HEK293 (cell line): Measurements from ENCODE around the gene ATP5F1A.

Experiments
- CTCF ChIA-PET: fragments of 350-600 bp; formaldehyde crosslinking; extraction: SDS; loops from one replicate; lab custom pipeline; 2021; ENCODE audit warnings: antibody characterized with exemption; lab: Yijun Ruan, JAX
- POLR2A ChIA-PET: fragments of 300-600 bp; formaldehyde crosslinking; extraction: SDS; loops from one replicate; lab custom pipeline; 2020; ENCODE audit warnings: antibody characterized with exemption, inconsistent platforms; lab: Yijun Ruan, JAX
- H3K27ac ChIP-seq: fragments of 200-500 bp; sonication (Bioruptor generic); 2 replicates; pipeline ENCODE4 v1.5.1; 2014; ENCODE audit warnings: low read depth, low read length, control low read depth, inconsistent platforms; ENCODE audit errors: extremely low read depth
- H3K36me3 ChIP-seq, 2 experiments: fragments of 200-500 bp in 1 of 2; sonication (Bioruptor generic) in 1 of 2; 1 replicate in 1 of 2; 2 replicates in 1 of 2; pipeline ENCODE4 v1.5.1; 2014 to 2017; ENCODE audit warnings: inconsistent platforms in 2 of 2, low read length in 2 of 2; ENCODE audit not compliant: control insufficient read depth in 2 of 2, insufficient read depth in 1 of 2
- H3K4me1 ChIP-seq: fragments of 200-500 bp; sonication (Bioruptor generic); 2 replicates; pipeline ENCODE4 v1.5.1; 2014; ENCODE audit warnings: mild to moderate bottlenecking, low read length, inconsistent platforms; ENCODE audit not compliant: control insufficient read depth, insufficient read depth
- H3K4me3 ChIP-seq: 2 replicates; pipeline ENCODE4 v1.5.1; 2011; ENCODE audit warnings: low read depth, mild to moderate bottlenecking, control low read depth, low read length, moderate library complexity
- H3K9me3 ChIP-seq: fragments of 200-500 bp; sonication (Bioruptor generic); 2 replicates; pipeline ENCODE4 v1.5.1; 2014; ENCODE audit warnings: low read depth, low read length, inconsistent platforms; ENCODE audit not compliant: control insufficient read depth, insufficient read depth
- EGR2 ChIP-seq: fragments of 450-650 bp; formaldehyde crosslinking; IDR thresholded peaks from 2 replicates; pipeline ENCODE4 v1.5.1; 2016; ENCODE audit warnings: low read depth, missing biosample characterization, missing genetic modification characterization
- GLIS1 ChIP-seq: fragments of 450-650 bp; formaldehyde crosslinking; IDR thresholded peaks from 2 replicates; pipeline ENCODE4 v1.5.1; 2016; ENCODE audit warnings: missing biosample characterization, missing genetic modification characterization
- KLF16 ChIP-seq: fragments of 450-650 bp; formaldehyde crosslinking; IDR thresholded peaks from 2 replicates; pipeline ENCODE4 v1.5.1; 2017; ENCODE audit warnings: missing biosample characterization, missing genetic modification characterization
- KLF8 ChIP-seq: fragments of 450-650 bp; formaldehyde crosslinking; IDR thresholded peaks from 2 replicates; pipeline ENCODE4 v1.5.1; 2016; ENCODE audit warnings: missing biosample characterization, missing genetic modification characterization
- KLF9 ChIP-seq: fragments of 450-650 bp; formaldehyde crosslinking; IDR thresholded peaks from 2 replicates; pipeline ENCODE4 v1.5.1; 2016; ENCODE audit warnings: missing biosample characterization, missing genetic modification characterization, low read depth
- YY2 ChIP-seq: fragments of 450-650 bp; formaldehyde crosslinking; IDR thresholded peaks from 2 replicates; pipeline ENCODE4 v1.5.1; 2016; ENCODE audit warnings: missing biosample characterization, missing genetic modification characterization
- ZBTB17 ChIP-seq: fragments of 450-650 bp; formaldehyde crosslinking; IDR thresholded peaks from 2 replicates; pipeline ENCODE4 v1.5.1; 2016; ENCODE audit warnings: missing biosample characterization, missing genetic modification characterization
- ZBTB20 ChIP-seq: fragments of 450-650 bp; formaldehyde crosslinking; IDR thresholded peaks from 2 replicates; pipeline ENCODE4 v1.5.1; 2016; ENCODE audit warnings: missing biosample characterization, missing genetic modification characterization
- ZFHX2 ChIP-seq: fragments of 450-650 bp; formaldehyde crosslinking; conservative IDR thresholded peaks from 2 replicates; pipeline ENCODE4 v1.5.1; 2016; ENCODE audit warnings: missing biosample characterization, missing genetic modification characterization
- ZNF121 ChIP-seq: fragments of 450-650 bp; formaldehyde crosslinking; IDR thresholded peaks from 2 replicates; pipeline ENCODE4 v1.5.1; 2016; ENCODE audit warnings: missing biosample characterization, missing genetic modification characterization
- ZNF140 ChIP-seq: fragments of 450-650 bp; formaldehyde crosslinking; IDR thresholded peaks from 2 replicates; pipeline ENCODE4 v1.5.1; 2016; ENCODE audit warnings: missing biosample characterization, missing genetic modification characterization
- ZNF146 ChIP-seq: fragments of 450-650 bp; formaldehyde crosslinking; IDR thresholded peaks from 2 replicates; pipeline ENCODE4 v1.5.1; 2016; ENCODE audit warnings: missing biosample characterization, missing genetic modification characterization
- ZNF16 ChIP-seq: fragments of 450-650 bp; formaldehyde crosslinking; IDR thresholded peaks from 2 replicates; pipeline ENCODE4 v1.5.1; 2016; ENCODE audit warnings: low read depth, missing biosample characterization, missing genetic modification characterization
- ZNF202 ChIP-seq: fragments of 450-650 bp; formaldehyde crosslinking; IDR thresholded peaks from 2 replicates; pipeline ENCODE4 v1.5.1; 2016; ENCODE audit warnings: missing biosample characterization, missing genetic modification characterization, borderline replicate concordance
- ZNF214 ChIP-seq: fragments of 450-650 bp; formaldehyde crosslinking; IDR thresholded peaks from 2 replicates; pipeline ENCODE4 v1.5.1; 2017; ENCODE audit warnings: missing biosample characterization, mild to moderate bottlenecking, missing genetic modification characterization, borderline replicate concordance
- ZNF280D ChIP-seq: fragments of 450-650 bp; formaldehyde crosslinking; IDR thresholded peaks from 2 replicates; pipeline ENCODE4 v1.5.1; 2016; ENCODE audit warnings: missing biosample characterization, missing genetic modification characterization
- ZNF335 ChIP-seq: fragments of 450-650 bp; formaldehyde crosslinking; conservative IDR thresholded peaks from 2 replicates; pipeline ENCODE4 v1.5.1; 2016; ENCODE audit warnings: missing biosample characterization, missing genetic modification characterization
- ZNF354C ChIP-seq: fragments of 450-650 bp; formaldehyde crosslinking; IDR thresholded peaks from 2 replicates; pipeline ENCODE4 v1.5.1; 2016; ENCODE audit warnings: missing biosample characterization, missing genetic modification characterization, low read depth, borderline replicate concordance
- ZNF391 ChIP-seq: fragments of 450-650 bp; formaldehyde crosslinking; IDR thresholded peaks from 2 replicates; pipeline ENCODE4 v1.5.1; 2016; ENCODE audit warnings: low read depth, missing biosample characterization, missing genetic modification characterization, borderline replicate concordance
- ZNF394 ChIP-seq: fragments of 450-650 bp; formaldehyde crosslinking; IDR thresholded peaks from 2 replicates; pipeline ENCODE4 v1.5.1; 2016; ENCODE audit warnings: missing biosample characterization, missing genetic modification characterization, mild to moderate bottlenecking, moderate library complexity, borderline replicate concordance
- TF ChIP-seq, protein P1 (sequence below): fragments of 450-650 bp; formaldehyde crosslinking; IDR thresholded peaks from 2 replicates; pipeline ENCODE4 v1.5.1; 2016; ENCODE audit warnings: missing biosample characterization, missing genetic modification characterization

The ATP5F1A gene

DNA sequence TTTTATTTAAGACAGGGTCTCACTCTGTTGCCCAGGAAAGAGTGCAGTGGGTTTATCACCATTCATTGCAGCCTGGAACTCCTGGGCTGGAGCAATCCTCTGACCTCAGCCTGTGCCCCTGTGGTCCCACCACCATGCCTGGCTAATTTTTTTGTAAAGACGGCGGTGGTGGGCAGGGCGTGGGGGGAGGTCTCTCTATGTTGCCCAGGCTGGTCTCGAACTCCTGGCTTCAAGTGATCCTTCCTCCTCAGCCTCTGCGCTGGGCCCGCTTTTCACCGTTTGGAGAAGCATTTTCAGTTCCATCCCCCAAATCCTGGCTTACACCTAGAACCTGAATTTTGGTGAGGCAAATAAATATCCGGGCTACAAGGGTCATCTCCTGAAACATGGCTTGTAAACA, 1.4 kb upstream of the ATP5F1A start:
- TF ChIP-seq ZNF121 (tag by site-specific recombination) (peak; percentile 34; the same call in 1 of the 2 replicates), ZNF335 (tag by site-specific recombination) (no peak)
- TF ChIP-seq, protein P1, sequence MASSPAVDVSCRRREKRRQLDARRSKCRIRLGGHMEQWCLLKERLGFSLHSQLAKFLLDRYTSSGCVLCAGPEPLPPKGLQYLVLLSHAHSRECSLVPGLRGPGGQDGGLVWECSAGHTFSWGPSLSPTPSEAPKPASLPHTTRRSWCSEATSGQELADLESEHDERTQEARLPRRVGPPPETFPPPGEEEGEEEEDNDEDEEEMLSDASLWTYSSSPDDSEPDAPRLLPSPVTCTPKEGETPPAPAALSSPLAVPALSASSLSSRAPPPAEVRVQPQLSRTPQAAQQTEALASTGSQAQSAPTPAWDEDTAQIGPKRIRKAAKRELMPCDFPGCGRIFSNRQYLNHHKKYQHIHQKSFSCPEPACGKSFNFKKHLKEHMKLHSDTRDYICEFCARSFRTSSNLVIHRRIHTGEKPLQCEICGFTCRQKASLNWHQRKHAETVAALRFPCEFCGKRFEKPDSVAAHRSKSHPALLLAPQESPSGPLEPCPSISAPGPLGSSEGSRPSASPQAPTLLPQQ, result no peak
- POLR2A ChIA-PET, result interaction anchor here (0.6 kb wide), 1 partner anchor 362 kb away, joined by 3 read pairs; no protein-coding TSS in a partner anchor
- Histone ChIP-seq H3K4me1 (peaks cover 7% of the 10 kb centered on the region; the same call in 1 of the 2 replicates), H3K36me3 (peaks cover 7 to 15% of the 10 kb centered on the region in 2 experiments), H3K4me3 (no peak overlapping the region), H3K27ac (no peak overlapping the region), H3K9me3 (no peaks in the 10 kb centered on the region)
- CTCF ChIA-PET, result no interaction called here

- ChIA-PET POLR2A (interaction anchor here (0.5 to 1.3 kb wide), 6 partner anchors 14 to 363 kb away, joined by 3 to 7 read pairs (median 4); no protein-coding TSS in a partner anchor), CTCF (interaction anchor here (0.7 to 1.2 kb wide), 2 partner anchors 25 to 554 kb away, joined by 3 to 5 read pairs; no protein-coding TSS in a partner anchor)
- Histone ChIP-seq H3K27ac (peak overlapping the region; percentile 88), H3K9me3 (no peaks in the 10 kb centered on the region), H3K36me3 (peaks cover 15 to 23% of the 10 kb centered on the region in 2 experiments), H3K4me3 (peak overlapping the region; percentile 99), H3K4me1 (peaks cover 7% of the 10 kb centered on the region; the same call in 1 of the 2 replicates)
- TF ChIP-seq GLIS1 (tag by site-specific recombination), result peak; percentile 59
- no peak for TF ChIP-seq ZNF140 (tag by site-specific recombination)
- no peak for TF ChIP-seq ZNF146
- no peak for TF ChIP-seq KLF8
- peak; percentile 86 for TF ChIP-seq ZBTB17 (tag by site-specific recombination)
- TF ChIP-seq ZBTB20 (tag by site-specific recombination), result peak; percentile 98
- TF ChIP-seq ZNF280D (tag by site-specific recombination), result no peak
- TF ChIP-seq ZNF391 (tag by site-specific recombination), result no peak
These were observed 479 bp upstream of the ATP5F1A start for GRCh38 chr18:46098616-46098933.

- peak overlapping the region; percentile 88 for H3K27ac ChIP-seq
These were observed 680 bp downstream of the ATP5F1A start for GRCh38 chr18:46097431-46097800.

DNA sequence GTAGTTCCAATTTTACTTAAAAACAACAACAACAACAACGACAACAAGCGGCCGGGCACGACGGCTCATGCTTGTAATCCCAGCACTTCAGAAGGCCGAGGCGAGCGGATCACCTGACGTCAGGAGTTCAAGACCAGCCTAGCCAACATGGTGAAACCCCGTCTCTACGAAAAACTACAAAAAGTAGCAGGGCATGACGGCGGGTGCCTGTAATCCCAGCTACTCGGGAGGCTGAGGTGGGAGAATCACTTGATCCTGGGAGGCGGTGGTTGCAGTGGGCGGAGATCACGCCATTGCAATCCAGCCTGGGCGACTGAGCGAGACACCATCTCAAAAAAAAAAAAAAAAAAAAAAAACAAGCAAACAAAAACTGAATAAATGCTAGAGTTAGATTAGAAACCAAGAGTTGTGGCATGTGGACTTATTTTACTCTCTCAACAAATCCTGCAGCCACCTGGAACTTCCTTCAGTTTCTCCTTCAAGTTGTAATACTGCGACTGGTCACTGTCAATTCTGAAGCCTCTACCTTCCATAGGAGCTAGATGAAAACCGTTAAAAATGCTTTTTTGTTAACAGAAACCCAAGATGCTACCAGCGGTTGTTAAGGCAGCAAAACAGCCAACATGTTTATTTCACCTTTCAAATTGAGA, 1.3 kb downstream of the ATP5F1A start:
- Histone ChIP-seq H3K4me3 (peak overlapping the region; percentile 99), H3K36me3 (peaks cover 30 to 41% of the 10 kb centered on the region in 2 experiments), H3K27ac (peak overlapping the region; percentile 88; the same call in 1 of the 2 replicates), H3K4me1 (peaks cover 7% of the 10 kb centered on the region; the same call in 1 of the 2 replicates), H3K9me3 (no peaks in the 10 kb centered on the region)
- ChIA-PET POLR2A (interaction anchor here (0.7 to 1.7 kb wide), 4 partner anchors 11 to 23 kb away, joined by 3 read pairs; no protein-coding TSS in a partner anchor), CTCF (interaction anchor here (0.6 to 1.6 kb wide), 5 partner anchors 11 to 536 kb away, joined by 3 to 7 read pairs (median 3); a partner anchor contains a TSS)
- TF ChIP-seq KLF16 (tag by site-specific recombination) (0 out of 2 replicates have a peak, but pooled peaks have one; percentile 35), ZNF335 (tag by site-specific recombination) (peak; percentile 56), ZNF16 (no peak), KLF9 (tag by site-specific recombination) (peak; percentile 17; the same call in 1 of the 2 replicates), ZFHX2 (tag by site-specific recombination) (peak; percentile 77), ZNF214 (tag by site-specific recombination) (no peak), ZNF394 (peak; percentile 45; the same call in 1 of the 2 replicates), EGR2 (tag by site-specific recombination) (peak; percentile 76), ZBTB20 (tag by site-specific recombination) (peak; percentile 76; the same call in 1 of the 2 replicates), YY2 (tag by site-specific recombination) (no peak)

More at GRCh38 chr18:46097431-46097800, 680 bp downstream of the ATP5F1A start:
- Histone ChIP-seq H3K4me1 (peaks cover 7% of the 10 kb centered on the region; the same call in 1 of the 2 replicates), H3K4me3 (peak overlapping the region; percentile 99), H3K9me3 (no peaks in the 10 kb centered on the region), H3K36me3 (peaks cover 25 to 35% of the 10 kb centered on the region in 2 experiments)
- no peak for TF ChIP-seq ZNF202 (tag by site-specific recombination)
- no peak for TF ChIP-seq ZNF354C (tag by site-specific recombination)
- CTCF ChIA-PET, result interaction anchor here (0.6 to 1.6 kb wide), 4 partner anchors 12 to 76 kb away, joined by 3 to 7 read pairs (median 4); a partner anchor contains a TSS
- POLR2A ChIA-PET, result interaction anchor here (0.7 to 1.7 kb wide), 5 partner anchors 10 to 24 kb away, joined by 3 to 5 read pairs (median 3); no protein-coding TSS in a partner anchor
